Fibroblast of upper back skin (primary cell): ENCODE results near the gene ID1.

Experiments
- DNase-seq: peaks from one replicate; pipeline ENCODE4 v3.0.0-alpha.2; 2013

ID1 gene

GRCh38 chr20:31605031-31605901 is at the start of gene ID1:
ID1 (plus strand) TSS chr20:31605289; CDS start chr20:31605388, 99 bp downstream.
- DNase-seq = peak; percentile 94

- DNase-seq = no peak
These were observed 45.4 kb upstream of the ID1 start for GRCh38 chr20:31559704-31560093.

GRCh38 chr20:31560094-31560745 is 44.9 kb upstream of the ID1 start:
- peak; percentile 78 for DNase-seq

- DNase-seq = peak; percentile 95
These were observed 44.1 kb upstream of the ID1 start for GRCh38 chr20:31560746-31561598.

- no peak for DNase-seq
These were observed 42.8 kb upstream of the ID1 start for GRCh38 chr20:31562241-31562640.

GRCh38 chr20:31564284-31564683 is 40.8 kb upstream of the ID1 start:
- no peak for DNase-seq

GRCh38 chr20:31565699-31566318 is 39.3 kb upstream of the ID1 start:
- no peak for DNase-seq

GRCh38 chr20:31566319-31566657 is 38.8 kb upstream of the ID1 start:
- DNase-seq = no peak

- DNase-seq = no peak
These were observed 38.3 kb upstream of the ID1 start for GRCh38 chr20:31566658-31567379.

GRCh38 chr20:31567380-31567720 is 37.7 kb upstream of the ID1 start:
- DNase-seq = no peak

GRCh38 chr20:31568041-31568731 is 36.9 kb upstream of the ID1 start:
- DNase-seq = no peak

GRCh38 chr20:31568773-31569162 is 36.3 kb upstream of the ID1 start:
- no peak for DNase-seq

- no peak for DNase-seq
These were observed 35.7 kb upstream of the ID1 start for GRCh38 chr20:31569163-31570020.

- no peak for DNase-seq
These were observed 35.0 kb upstream of the ID1 start for GRCh38 chr20:31570021-31570463.

- DNase-seq = peak; percentile 34
These were observed 34.1 kb upstream of the ID1 start for GRCh38 chr20:31570735-31571617.

- DNase-seq = no peak
These were observed 32.9 kb upstream of the ID1 start for GRCh38 chr20:31572042-31572700.

GRCh38 chr20:31572701-31573554 is 32.2 kb upstream of the ID1 start:
- peak; percentile 98 for DNase-seq
